HFFc6 (cell line): Measurements from ENCODE around the gene MGST1. TPM values are rescaled to one million over a fixed set of nuclear protein-coding genes. Genes with fewer than 3 reads are reported as not detected.

ENCODE experiments used
- DNase-seq: peaks from one replicate; pipeline ENCODE4 v3.0.0-alpha.2; 2018
- H3K27ac Mint-ChIP-seq: 2 replicates; pipeline ENCODE4 v1.8.0; 2020; ENCODE audit warnings: mild to moderate bottlenecking, mixed read lengths
- H3K27me3 Mint-ChIP-seq: 2 replicates; pipeline ENCODE4 v1.8.0; 2021; ENCODE audit warnings: mild to moderate bottlenecking, moderate library complexity, mixed read lengths; ENCODE audit not compliant: insufficient read depth
- H3K36me3 Mint-ChIP-seq: 2 replicates; pipeline ENCODE4 v1.8.0; 2021; ENCODE audit warnings: low read depth, mixed read lengths
- H3K4me1 Mint-ChIP-seq: 2 replicates; pipeline ENCODE4 v1.8.0; 2020; ENCODE audit warnings: low read depth, mixed read lengths
- H3K4me3 Mint-ChIP-seq: 2 replicates; pipeline ENCODE4 v1.8.0; 2020; ENCODE audit warnings: mild to moderate bottlenecking, moderate library complexity, mixed read lengths
- H3K9me3 Mint-ChIP-seq: 2 replicates; pipeline ENCODE4 v1.8.0; 2020; ENCODE audit warnings: mild to moderate bottlenecking, mixed read lengths
- total RNA-seq, 6 experiments: library from RNA; stranded (reverse); fragmentation: NEBNext Ultra II Directional; extraction: Animal tissue kit (Norgen Biotek cat#: 25700); gene quantifications; 2 replicates in 1 of 6; 3 replicates in 5 of 6; pipeline ENCODE4 v1.2.3, GENCODE V29; 2021
- TF ChIP-seq, protein P1 (sequence below): fragments of 200-600 bp; sonication (generic); IDR thresholded peaks from 2 replicates; pipeline ENCODE4 v1.5.0; 2021; ENCODE audit warnings: antibody characterized with exemption, mild to moderate bottlenecking

MGST1 gene
- total RNA-seq, 6 experiments from 2014 or later, result 293 to 411 (median 371) TPM

DNA sequence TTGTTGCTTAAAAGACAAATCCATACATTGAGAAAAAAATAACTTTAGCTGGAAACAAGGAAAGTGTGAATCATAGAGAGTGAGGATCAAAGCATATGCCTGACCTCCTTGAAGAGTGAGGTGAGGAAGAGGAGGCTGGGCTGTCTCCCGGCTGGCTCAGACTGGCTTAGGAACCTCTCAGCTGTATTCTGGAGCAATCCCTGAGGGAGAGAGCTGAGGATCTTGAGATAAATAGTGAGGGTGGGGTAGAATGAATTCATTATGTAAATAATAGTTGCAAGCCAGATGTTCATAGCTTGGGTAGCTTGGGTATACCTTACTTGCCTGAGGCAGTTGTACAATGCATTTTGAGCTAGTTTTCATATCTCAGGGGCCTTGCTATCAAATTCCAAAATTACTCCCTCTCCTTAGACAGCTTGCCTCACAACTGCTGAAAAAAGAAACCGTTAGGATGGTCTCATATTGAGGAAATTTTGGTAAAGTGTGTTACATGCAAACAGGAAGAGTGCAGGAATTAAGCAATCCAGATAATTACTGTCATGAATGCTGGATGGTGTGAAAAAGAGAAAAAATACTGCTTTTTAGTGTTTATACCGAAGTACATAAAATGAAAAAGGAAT lies 39.5 kb upstream of the MGST1 start:
- no peak for DNase-seq
- H3K9me3 Mint-ChIP-seq, result peaks cover 8% of the 10 kb centered on the region; the same call in 1 of the 2 replicates
- H3K4me3 Mint-ChIP-seq, result no peak overlapping the region
- TF ChIP-seq, protein P1, sequence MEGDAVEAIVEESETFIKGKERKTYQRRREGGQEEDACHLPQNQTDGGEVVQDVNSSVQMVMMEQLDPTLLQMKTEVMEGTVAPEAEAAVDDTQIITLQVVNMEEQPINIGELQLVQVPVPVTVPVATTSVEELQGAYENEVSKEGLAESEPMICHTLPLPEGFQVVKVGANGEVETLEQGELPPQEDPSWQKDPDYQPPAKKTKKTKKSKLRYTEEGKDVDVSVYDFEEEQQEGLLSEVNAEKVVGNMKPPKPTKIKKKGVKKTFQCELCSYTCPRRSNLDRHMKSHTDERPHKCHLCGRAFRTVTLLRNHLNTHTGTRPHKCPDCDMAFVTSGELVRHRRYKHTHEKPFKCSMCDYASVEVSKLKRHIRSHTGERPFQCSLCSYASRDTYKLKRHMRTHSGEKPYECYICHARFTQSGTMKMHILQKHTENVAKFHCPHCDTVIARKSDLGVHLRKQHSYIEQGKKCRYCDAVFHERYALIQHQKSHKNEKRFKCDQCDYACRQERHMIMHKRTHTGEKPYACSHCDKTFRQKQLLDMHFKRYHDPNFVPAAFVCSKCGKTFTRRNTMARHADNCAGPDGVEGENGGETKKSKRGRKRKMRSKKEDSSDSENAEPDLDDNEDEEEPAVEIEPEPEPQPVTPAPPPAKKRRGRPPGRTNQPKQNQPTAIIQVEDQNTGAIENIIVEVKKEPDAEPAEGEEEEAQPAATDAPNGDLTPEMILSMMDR, result no peak
- peaks cover 4% of the 10 kb centered on the region for H3K27me3 Mint-ChIP-seq
- no peaks in the 10 kb centered on the region for H3K36me3 Mint-ChIP-seq
- H3K4me1 Mint-ChIP-seq, result no peaks in the 10 kb centered on the region
- H3K27ac Mint-ChIP-seq, result no peak overlapping the region

DNA sequence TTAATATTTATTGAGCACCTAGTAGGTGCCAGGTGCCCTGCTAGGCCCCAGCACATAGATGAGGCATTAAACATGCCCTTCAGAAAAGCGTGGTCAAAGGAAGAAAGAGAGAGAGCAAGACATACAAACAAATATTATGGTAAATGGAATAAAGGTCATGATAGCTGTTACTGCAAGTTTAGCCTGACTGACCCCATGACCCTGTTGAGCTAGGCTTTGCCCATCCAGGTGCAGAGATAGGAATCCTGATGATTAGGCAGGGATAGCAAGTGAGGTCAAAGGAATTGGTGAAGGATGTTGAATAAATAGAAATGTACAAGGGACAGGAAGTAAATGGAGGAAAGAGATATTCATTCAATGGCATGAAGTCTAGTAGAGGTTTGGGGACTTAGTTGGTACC lies 36.5 kb upstream of the MGST1 start:
- TF ChIP-seq, protein P1, result no peak
- Mint-ChIP-seq H3K27ac (no peak overlapping the region), H3K4me3 (no peak overlapping the region), H3K27me3 (peaks cover 2% of the 10 kb centered on the region), H3K4me1 (no peaks in the 10 kb centered on the region), H3K36me3 (no peaks in the 10 kb centered on the region), H3K9me3 (peaks cover 8% of the 10 kb centered on the region; the same call in 1 of the 2 replicates)
- DNase-seq, result no peak

DNA sequence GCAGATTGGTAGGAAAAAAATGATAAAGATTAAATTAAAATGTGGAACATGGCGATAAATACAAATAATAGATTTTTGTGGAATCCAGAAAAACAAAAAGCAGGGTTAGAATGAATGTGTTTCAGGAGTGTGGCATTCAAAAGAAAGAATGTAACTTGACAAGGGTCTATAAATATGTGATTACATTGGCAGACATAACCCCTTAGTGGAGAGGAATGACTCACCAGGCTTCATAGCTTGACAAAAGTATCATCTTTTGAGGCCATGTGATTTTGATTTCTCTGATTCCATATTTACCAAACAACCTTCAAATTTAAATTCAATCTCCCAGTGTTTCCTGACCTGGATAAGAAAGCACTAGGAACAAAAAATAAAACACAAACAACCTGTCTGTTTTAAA lies 24.4 kb upstream of the MGST1 start:
- H3K4me1 Mint-ChIP-seq, result no peaks in the 10 kb centered on the region; the same call in 1 of the 2 replicates
- no peak overlapping the region for H3K27ac Mint-ChIP-seq
- DNase-seq, result no peak
- no peak overlapping the region for H3K4me3 Mint-ChIP-seq
- H3K27me3 Mint-ChIP-seq, result no peaks in the 10 kb centered on the region; the same call in none of the 2 replicates
- peaks cover 6% of the 10 kb centered on the region for H3K9me3 Mint-ChIP-seq
- TF ChIP-seq, protein P1, result no peak
- no peaks in the 10 kb centered on the region for H3K36me3 Mint-ChIP-seq

DNA sequence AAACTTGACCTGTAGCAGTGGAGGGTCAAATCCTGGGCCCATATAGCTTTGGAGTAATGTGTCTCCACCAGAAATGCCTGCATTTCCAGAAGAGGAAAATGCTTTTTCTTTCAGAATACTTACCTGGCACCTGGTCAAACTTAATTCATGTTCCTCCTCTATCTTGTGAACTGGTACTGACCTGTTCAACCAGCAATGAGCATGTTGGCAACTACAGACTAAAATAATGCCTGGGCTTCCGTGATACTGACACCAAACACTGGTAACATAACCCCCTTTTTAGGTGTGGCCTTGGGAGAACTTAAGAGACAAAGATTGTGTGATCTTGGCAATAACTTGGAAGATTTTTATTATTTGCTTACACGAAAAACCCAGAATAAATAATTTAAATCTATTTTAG lies 23.8 kb upstream of the MGST1 start:
- H3K9me3 Mint-ChIP-seq, result peaks cover 10% of the 10 kb centered on the region
- H3K4me1 Mint-ChIP-seq, result no peaks in the 10 kb centered on the region; the same call in 1 of the 2 replicates
- H3K27me3 Mint-ChIP-seq, result no peaks in the 10 kb centered on the region; the same call in none of the 2 replicates
- no peak overlapping the region for H3K4me3 Mint-ChIP-seq
- no peaks in the 10 kb centered on the region for H3K36me3 Mint-ChIP-seq
- no peak overlapping the region for H3K27ac Mint-ChIP-seq
- no peak for DNase-seq
- TF ChIP-seq, protein P1, result no peak

DNA sequence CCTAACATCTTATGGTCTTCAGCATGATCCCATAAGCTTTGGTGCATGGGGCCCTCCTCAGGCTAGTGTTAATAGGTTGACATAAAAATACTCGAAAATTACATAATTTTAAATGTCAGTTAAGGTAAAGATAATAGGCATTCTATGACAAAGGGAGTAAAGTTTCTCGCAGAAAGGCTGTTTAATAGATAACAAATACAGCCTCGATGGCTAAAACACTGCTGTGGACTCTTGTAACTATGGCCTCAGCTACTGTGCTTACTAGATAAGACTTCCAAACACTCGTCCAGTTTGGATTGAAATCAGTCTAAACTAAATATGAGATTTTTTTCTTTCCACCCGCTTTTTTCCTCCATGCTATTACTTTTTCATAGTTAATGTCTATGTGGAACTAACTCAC lies 23.2 kb upstream of the MGST1 start:
- no peaks in the 10 kb centered on the region; the same call in 1 of the 2 replicates for H3K4me1 Mint-ChIP-seq
- no peak for DNase-seq
- TF ChIP-seq, protein P1, result no peak
- no peak overlapping the region for H3K27ac Mint-ChIP-seq
- H3K27me3 Mint-ChIP-seq, result no peaks in the 10 kb centered on the region; the same call in none of the 2 replicates
- peaks cover 10% of the 10 kb centered on the region for H3K9me3 Mint-ChIP-seq
- no peak overlapping the region for H3K4me3 Mint-ChIP-seq
- H3K36me3 Mint-ChIP-seq, result no peaks in the 10 kb centered on the region
